Endothelial cell of umbilical vein (primary cell): Measurements from ENCODE around the gene LIPT1. TPM values are rescaled to one million over a fixed set of nuclear protein-coding genes. Genes with fewer than 3 reads are reported as not detected.

Experiments
- BruUV-seq: library from RNA; stranded (reverse); fragments of 400-500 nt; replicated peaks from 2 replicates; lab custom pipeline; 2021; lab: Mats Ljungman, UMichigan
- CTCF ChIA-PET: fragments of 300-600, 350-600 bp; sonication (Branson Sonifier 250); formaldehyde crosslinking; loops from one replicate; lab custom pipeline; 2021; ENCODE audit warnings: antibody characterized with exemption, inconsistent platforms; lab: Charles Lee
- POLR2A ChIA-PET: fragments of 300-600, 350-600 bp; sonication (Branson Sonifier 250); formaldehyde crosslinking; loops from one replicate; lab custom pipeline; 2021; ENCODE audit warnings: antibody characterized with exemption, inconsistent platforms; lab: Charles Lee
- DNase-seq: peaks from one replicate; pipeline ENCODE4 v3.0.0-alpha.2; 2011; ENCODE audit warnings: low read depth, low spot score
- FAIRE-seq: peaks from 2 replicates; lab custom pipeline; 2011; peaks lifted over from hg19 to GRCh38; lab: Jason Lieb, UNC
- H2AFZ ChIP-seq: 2 replicates; pipeline ENCODE4 v1.6.0; 2012; ENCODE audit warnings: low read depth, low read length, control low read depth, inconsistent platforms
- H3K27ac ChIP-seq: 2 replicates; pipeline ENCODE4 v1.5.1; 2011; ENCODE audit warnings: low read depth, mild to moderate bottlenecking, control low read depth, low read length, moderate library complexity; ENCODE audit not compliant: insufficient read depth
- H3K27me3 ChIP-seq, 2 experiments: 2 replicates each; pipeline versions ENCODE4 v1.6.0 to v1.6.1; 2011; ENCODE audit warnings: low read length in 2 of 2, mixed read lengths in 1 of 2; ENCODE audit not compliant: control insufficient read depth in 2 of 2, insufficient read depth in 2 of 2
- H3K36me3 ChIP-seq, 2 experiments: 2 replicates in 1 of 2; 3 replicates in 1 of 2; pipeline ENCODE4 v1.5.1; 2011; ENCODE audit warnings: low read length in 2 of 2, mild to moderate bottlenecking in 1 of 2, moderate library complexity in 1 of 2; ENCODE audit not compliant: control insufficient read depth in 2 of 2, insufficient read depth in 2 of 2; ENCODE audit errors: extremely low read depth in 1 of 2
- H3K4me1 ChIP-seq: 3 replicates; pipeline ENCODE4 v1.5.1; 2011; ENCODE audit warnings: mild to moderate bottlenecking, low read length; ENCODE audit not compliant: control insufficient read depth, insufficient read depth; ENCODE audit errors: extremely low read depth
- H3K4me2 ChIP-seq: 2 replicates; pipeline ENCODE4 v1.6.1; 2011; ENCODE audit warnings: low read length, control low read depth, mixed read lengths; ENCODE audit not compliant: insufficient read depth
- H3K4me3 ChIP-seq, 3 experiments: fragments of 200-600 bp in 1 of 3; sonication (generic), shearing (Covaris generic) in 1 of 3; replicated peaks in 1 of 3; 2 replicates each; pipeline ENCODE4 v1.5.1; 2011 to 2016; ENCODE audit warnings: control low read depth in 3 of 3, low read length in 3 of 3, mild to moderate bottlenecking in 2 of 3, inconsistent platforms in 1 of 3, low read depth in 1 of 3, moderate library complexity in 1 of 3; ENCODE audit not compliant: insufficient read depth in 1 of 3
- H3K79me2 ChIP-seq: 2 replicates; pipeline ENCODE4 v1.6.0; 2012; ENCODE audit warnings: low read length, inconsistent platforms; ENCODE audit not compliant: control insufficient read depth, insufficient read depth
- H3K9ac ChIP-seq: replicated peaks from 2 replicates; pipeline ENCODE3; 2011; ENCODE audit warnings: low read length, control low read depth; ENCODE audit not compliant: insufficient read depth; ENCODE audit errors: extremely low read depth
- H3K9me1 ChIP-seq: replicated peaks from 3 replicates; pipeline ENCODE4 v1.6.0; 2011; ENCODE audit warnings: mild to moderate bottlenecking, low read length; ENCODE audit not compliant: control insufficient read depth, insufficient read depth; ENCODE audit errors: extremely low read depth
- H3K9me3 ChIP-seq: replicated peaks from 2 replicates; pipeline ENCODE4 v1.5.1; 2012; ENCODE audit warnings: low read length, inconsistent platforms; ENCODE audit not compliant: control insufficient read depth, insufficient read depth
- H4K20me1 ChIP-seq: replicated peaks from 2 replicates; pipeline ENCODE3; 2011; ENCODE audit warnings: mild to moderate bottlenecking, low read length; ENCODE audit not compliant: control insufficient read depth, insufficient read depth; ENCODE audit errors: extremely low read depth
- CTCF ChIP-seq, 2 donors: IDR thresholded peaks; 1 replicate in 1 of 2; 2 replicates in 1 of 2; pipeline ENCODE4 v1.5.1; 2011; ENCODE audit warnings: low read length in 2 of 2, mild to moderate bottlenecking in 2 of 2, moderate library complexity in 2 of 2, control low read depth in 1 of 2, inconsistent platforms in 1 of 2, low read depth in 1 of 2; ENCODE audit not compliant: insufficient read depth in 1 of 2; ENCODE audit errors: extremely low read depth in 1 of 2
- EZH2 ChIP-seq: IDR thresholded peaks from 2 replicates; pipeline ENCODE4 v1.6.1; 2012; ENCODE audit warnings: borderline replicate concordance, low read depth, mild to moderate bottlenecking, moderate library complexity, low read length, inconsistent platforms; ENCODE audit not compliant: severe bottlenecking
- FOS ChIP-seq: IDR thresholded peaks from 2 replicates; pipeline ENCODE4 v1.6.1; 2011; ENCODE audit warnings: mild to moderate bottlenecking, low read length, moderate library complexity, borderline replicate concordance; ENCODE audit not compliant: insufficient read depth
- GATA2 ChIP-seq: IDR thresholded peaks from 2 replicates; pipeline ENCODE4 v1.7.0; 2011; ENCODE audit warnings: low read depth, mild to moderate bottlenecking, moderate library complexity, mixed read lengths, low read length; ENCODE audit not compliant: insufficient read length, insufficient read depth
- JUN ChIP-seq: IDR thresholded peaks from 2 replicates; pipeline ENCODE4 v1.6.1; 2011; ENCODE audit warnings: borderline replicate concordance, low read depth; ENCODE audit not compliant: insufficient read length, insufficient read depth
- POLR2A ChIP-seq: IDR thresholded peaks from 2 replicates; pipeline ENCODE4 v1.6.1; 2012; ENCODE audit warnings: low read depth, mild to moderate bottlenecking, control low read depth, low read length
- POLR2AphosphoS5 ChIP-seq: IDR thresholded peaks from 2 replicates; pipeline ENCODE4 v1.6.1; 2012; ENCODE audit warnings: low read depth, mild to moderate bottlenecking, control low read depth, low read length, moderate library complexity; ENCODE audit not compliant: insufficient read depth
- dilution Hi-C: fragments of 300-500 bp; cut with MboI; formaldehyde crosslinking; loops from one replicate; pipeline ENCODE4 v1.15.0; 2019; ENCODE audit warnings: low sequenced_read_pairs; ENCODE audit not compliant: extremely low pct_ligation_motif_present
- intact Hi-C: fragments of 100-400 bp; cut with micrococcal nuclease; formaldehyde crosslinking; loops from one replicate; pipeline ENCODE4 v1.10.0; 2022
- polyA plus RNA-seq, 4 experiments: library from polyadenylated mRNA; depleted of rRNA in 3 of 4; stranded (reverse) in 3 of 4; unstranded in 1 of 4; fragments of >200 nt; gene quantifications; 2 replicates each; pipeline versions ENCODE4 v1.2.1 to v1.2.3, GENCODE V29; 2011 to 2012; ENCODE audit warnings: missing spikeins in 1 of 4
- total RNA-seq: library from RNA; stranded (reverse); gene quantifications from 2 replicates; pipeline ENCODE4 v1.2.3, GENCODE V29; 2021
- TF ChIP-seq, protein P1 (sequence below): IDR thresholded peaks from 2 replicates; pipeline ENCODE4 v1.6.1; 2011; ENCODE audit not compliant: insufficient read depth, insufficient read length

LIPT1 gene
- total and polyA plus RNA-seq, 2 donors (not counting 3 experiments of a cell fraction or from before 2014, with no cell fraction given) = 3.3 to 4.8 TPM

DNA sequence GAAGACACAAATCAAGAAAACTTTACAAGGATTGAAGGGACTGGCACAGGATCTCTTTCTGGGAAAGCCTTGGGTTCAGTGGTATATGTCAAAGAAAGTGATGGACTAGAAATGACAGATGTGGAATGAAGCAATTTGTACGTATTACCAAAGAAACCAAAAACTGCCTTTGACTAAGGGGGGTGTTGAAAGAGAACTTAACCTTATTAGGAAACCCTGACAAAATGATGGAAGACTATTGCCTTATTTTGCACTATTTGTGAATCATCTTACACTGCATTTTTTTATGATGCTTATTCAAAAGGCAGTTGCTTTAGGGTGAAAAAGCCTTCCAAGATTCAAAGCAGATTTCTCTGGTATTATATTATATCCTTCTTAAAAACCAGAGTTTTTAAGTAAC, 4.1 kb upstream of the LIPT1 start:
- TF ChIP-seq CTCF (IDR thresholded peaks at IDR 0.05; ENCODE audit: extremely low read depth in 1 of 2, insufficient read depth in 1 of 2, low read depth in 1 of 2, low read length in 2 of 2) (no peak), GATA2 (no peak), EZH2 (no peak), POLR2AphosphoS5 (no peak), POLR2A (no peak), JUN (no peak), FOS (no peak)
- TF ChIP-seq, protein P1, sequence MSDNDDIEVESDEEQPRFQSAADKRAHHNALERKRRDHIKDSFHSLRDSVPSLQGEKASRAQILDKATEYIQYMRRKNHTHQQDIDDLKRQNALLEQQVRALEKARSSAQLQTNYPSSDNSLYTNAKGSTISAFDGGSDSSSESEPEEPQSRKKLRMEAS = no peak
- Histone ChIP-seq H3K9me3 (no peaks in the 10 kb centered on the region), H3K4me1 (peaks cover 8% of the 10 kb centered on the region), H3K79me2 (peaks cover 2% of the 10 kb centered on the region), H3K36me3 (no peaks in the 10 kb centered on the region), H3K9ac (no peak overlapping the region), H4K20me1 (no peaks in the 10 kb centered on the region), H3K27me3 (peaks cover 0 to under 1% of the 10 kb centered on the region in 2 experiments), H3K4me3 (no peak overlapping the region), H3K27ac (no peak overlapping the region), H3K9me1 (no peaks in the 10 kb centered on the region), H2AFZ (no peak overlapping the region), H3K4me2 (no peak overlapping the region)
- ChIA-PET POLR2A (no interaction called here), CTCF (interaction anchor here (1.1 kb wide), 1 partner anchor 10 kb away, joined by 3 read pairs; no protein-coding TSS in a partner anchor)
- BruUV-seq = no TSS peak
- DNase-seq (no peak), FAIRE-seq (no peak)
- dilution Hi-C loops (no loop called here), intact Hi-C loops (no loop called here)
